IPS-18a (cell line): ENCODE results near the gene NFE2.

Experiments
- H3K27ac ChIP-seq: one replicate; pipeline ENCODE4 v1.5.1; 2013; ENCODE audit warnings: low read length
- H3K27me3 ChIP-seq: one replicate; pipeline ENCODE4 v1.6.1; 2013; ENCODE audit warnings: mild to moderate bottlenecking, low read length; ENCODE audit not compliant: control insufficient read depth, insufficient read depth
- H3K36me3 ChIP-seq: one replicate; pipeline ENCODE4 v1.6.1; 2013; ENCODE audit warnings: low read depth, low read length; ENCODE audit not compliant: control insufficient read depth
- H3K4me1 ChIP-seq: one replicate; pipeline ENCODE4 v1.6.1; 2013; ENCODE audit warnings: low read depth, low read length; ENCODE audit not compliant: control insufficient read depth
- H3K4me3 ChIP-seq: one replicate; pipeline ENCODE4 v1.5.1; 2013; ENCODE audit warnings: low read length
- H3K9ac ChIP-seq: one replicate; pipeline ENCODE4 v1.6.1; 2013; ENCODE audit warnings: mild to moderate bottlenecking, low read length, moderate library complexity
- H3K9me3 ChIP-seq: one replicate; pipeline ENCODE4 v1.6.1; 2013; ENCODE audit warnings: low read depth, low read length; ENCODE audit not compliant: control insufficient read depth

The NFE2 gene

GRCh38 chr12:54303640-54304039 is 2.8 kb upstream of the NFE2 start:
- peaks cover 40% of the 10 kb centered on the region for H3K4me1 ChIP-seq
- no peak overlapping the region for H3K9ac ChIP-seq
- H3K9me3 ChIP-seq: no peaks in the 10 kb centered on the region
- H3K27me3 ChIP-seq: peaks cover 15% of the 10 kb centered on the region
- no peak overlapping the region for H3K27ac ChIP-seq
- no peaks in the 10 kb centered on the region for H3K36me3 ChIP-seq
- no peak overlapping the region for H3K4me3 ChIP-seq

- Histone ChIP-seq H3K36me3 (no peaks in the 10 kb centered on the region), H3K4me1 (peaks cover 40% of the 10 kb centered on the region), H3K9me3 (no peaks in the 10 kb centered on the region), H3K27ac (peak overlapping the region; percentile 76), H3K9ac (peak overlapping the region; percentile 60), H3K4me3 (peak overlapping the region; percentile 68), H3K27me3 (peaks cover 15% of the 10 kb centered on the region)
These were observed 723 bp upstream of the NFE2 start for GRCh38 chr12:54301428-54302048.

GRCh38 chr12:54300225-54300731 is 537 bp downstream of the NFE2 start:
- Histone ChIP-seq H3K36me3 (no peaks in the 10 kb centered on the region), H3K27ac (no peak overlapping the region), H3K4me3 (peak overlapping the region; percentile 68), H3K9me3 (no peaks in the 10 kb centered on the region), H3K27me3 (peaks cover 15% of the 10 kb centered on the region), H3K9ac (peak overlapping the region; percentile 60), H3K4me1 (peaks cover 40% of the 10 kb centered on the region)

GRCh38 chr12:54299515-54300224 is 1.1 kb downstream of the NFE2 start:
- peak overlapping the region; percentile 68 for H3K4me3 ChIP-seq
- H3K9me3 ChIP-seq: no peaks in the 10 kb centered on the region
- H3K27ac ChIP-seq: no peak overlapping the region
- H3K9ac ChIP-seq: no peak overlapping the region
- H3K36me3 ChIP-seq: no peaks in the 10 kb centered on the region
- peaks cover 40% of the 10 kb centered on the region for H3K4me1 ChIP-seq
- peaks cover 15% of the 10 kb centered on the region for H3K27me3 ChIP-seq

GRCh38 chr12:54298904-54299303 is 1.9 kb downstream of the NFE2 start:
- no peaks in the 10 kb centered on the region for H3K9me3 ChIP-seq
- H3K4me3 ChIP-seq: no peak overlapping the region
- no peak overlapping the region for H3K9ac ChIP-seq
- H3K27ac ChIP-seq: no peak overlapping the region
- H3K4me1 ChIP-seq: peaks cover 34% of the 10 kb centered on the region
- peaks cover 15% of the 10 kb centered on the region for H3K27me3 ChIP-seq
- no peaks in the 10 kb centered on the region for H3K36me3 ChIP-seq

- no peak overlapping the region for H3K4me3 ChIP-seq
- H3K9me3 ChIP-seq: no peaks in the 10 kb centered on the region
- H3K4me1 ChIP-seq: peaks cover 19% of the 10 kb centered on the region
- no peak overlapping the region for H3K9ac ChIP-seq
- peaks cover 15% of the 10 kb centered on the region for H3K27me3 ChIP-seq
- no peak overlapping the region for H3K27ac ChIP-seq
- H3K36me3 ChIP-seq: no peaks in the 10 kb centered on the region
These were observed 4.3 kb downstream of the NFE2 start for GRCh38 chr12:54296393-54297099.

- H3K27me3 ChIP-seq: peaks cover 10% of the 10 kb centered on the region
- H3K9me3 ChIP-seq: no peaks in the 10 kb centered on the region
- H3K4me1 ChIP-seq: peaks cover 7% of the 10 kb centered on the region
- no peaks in the 10 kb centered on the region for H3K36me3 ChIP-seq
- H3K9ac ChIP-seq: no peak overlapping the region
- H3K27ac ChIP-seq: no peak overlapping the region
- H3K4me3 ChIP-seq: no peak overlapping the region
These were observed 5.8 kb downstream of the NFE2 start for GRCh38 chr12:54294953-54295566.

GRCh38 chr12:54294152-54294952 is 6.5 kb downstream of the NFE2 start:
- Histone ChIP-seq H3K9me3 (no peaks in the 10 kb centered on the region), H3K27me3 (peaks cover 3% of the 10 kb centered on the region), H3K4me3 (no peak overlapping the region), H3K4me1 (peaks cover under 1% of the 10 kb centered on the region), H3K9ac (no peak overlapping the region), H3K36me3 (no peaks in the 10 kb centered on the region), H3K27ac (no peak overlapping the region)

GRCh38 chr12:54292931-54293241 is 7.9 kb downstream of the NFE2 start:
- Histone ChIP-seq H3K27me3 (no peaks in the 10 kb centered on the region), H3K4me3 (no peak overlapping the region), H3K4me1 (no peaks in the 10 kb centered on the region), H3K36me3 (no peaks in the 10 kb centered on the region), H3K9me3 (no peaks in the 10 kb centered on the region), H3K27ac (no peak overlapping the region), H3K9ac (no peak overlapping the region)

- H3K27ac ChIP-seq: no peak overlapping the region
- H3K36me3 ChIP-seq: peaks cover 3% of the 10 kb centered on the region
- no peaks in the 10 kb centered on the region for H3K4me1 ChIP-seq
These were observed 8.5 kb downstream of the NFE2 start for GRCh38 chr12:54292083-54292930.

More at GRCh38 chr12:54292083-54292930, 8.5 kb downstream of the NFE2 start:
- H3K9me3 ChIP-seq: no peaks in the 10 kb centered on the region
- H3K9ac ChIP-seq: no peak overlapping the region
- no peak overlapping the region for H3K4me3 ChIP-seq
- H3K27me3 ChIP-seq: no peaks in the 10 kb centered on the region
